SK-N-SH treated with all-trans-retinoic acid at 6 μM for 48 hours (cell line): ENCODE results near the gene PPM1H.

ENCODE experiments used
- ATAC-seq: fragments of 200-7000 bp; cut with Tn5 transposase; 3 replicates; pipeline ENCODE4 v1.9.1; 2020; ENCODE audit warnings: mild to moderate bottlenecking, moderate library complexity
- ARNTL ChIP-seq: fragments of 450-650 bp; formaldehyde crosslinking; IDR thresholded peaks from 2 replicates; pipeline ENCODE4 v1.5.0; 2020; ENCODE audit warnings: low read depth, mild to moderate bottlenecking, moderate library complexity, borderline replicate concordance
- BACH2 ChIP-seq: fragments of 250-450 bp; sonication (Bioruptor Pico); IDR thresholded peaks from 2 replicates; pipeline ENCODE4 v1.9.0; 2021; ENCODE audit warnings: mild to moderate bottlenecking, borderline replicate concordance
- CSDC2 ChIP-seq: fragments of 250-450 bp; sonication (Bioruptor Pico); IDR thresholded peaks from 2 replicates; pipeline ENCODE4 v1.5.0; 2020; ENCODE audit warnings: mild to moderate bottlenecking, moderate library complexity
- ESRRG ChIP-seq: fragments of 250-450 bp; sonication (Bioruptor Pico); IDR thresholded peaks from 2 replicates; pipeline ENCODE4 v1.6.1; 2021; ENCODE audit warnings: mild to moderate bottlenecking
- GLIS3 ChIP-seq: fragments of 250-450 bp; sonication (Bioruptor Pico); IDR thresholded peaks from 2 replicates; pipeline ENCODE4 v1.5.0; 2020; ENCODE audit warnings: mild to moderate bottlenecking, moderate library complexity
- ISL1 ChIP-seq: fragments of 250-450 bp; sonication (Bioruptor Pico); IDR thresholded peaks from 2 replicates; pipeline ENCODE4 v2.1.2; 2022; ENCODE audit warnings: mild to moderate bottlenecking, moderate library complexity
- OSR1 ChIP-seq: fragments of 250-450 bp; sonication (Bioruptor Pico); IDR thresholded peaks from 2 replicates; pipeline ENCODE4 v1.8.0; 2022; ENCODE audit warnings: moderate library complexity, mild to moderate bottlenecking, inconsistent platforms
- PATZ1 ChIP-seq: fragments of 250-450 bp; sonication (Bioruptor Pico); IDR thresholded peaks from 2 replicates; pipeline ENCODE4 v1.8.0; 2020; ENCODE audit warnings: mild to moderate bottlenecking, moderate library complexity, borderline replicate concordance
- POU6F1 ChIP-seq: fragments of 250-450 bp; sonication (Bioruptor Pico); IDR thresholded peaks from 2 replicates; pipeline ENCODE4 v1.8.0; 2021; ENCODE audit warnings: low read depth, mild to moderate bottlenecking, moderate library complexity, borderline replicate concordance
- PPARA ChIP-seq: fragments of 250-450 bp; sonication (Bioruptor Pico); IDR thresholded peaks from 2 replicates; pipeline ENCODE4 v1.5.0; 2020; ENCODE audit warnings: mild to moderate bottlenecking, borderline replicate concordance
- RARB ChIP-seq: fragments of 250-450 bp; sonication (Bioruptor Pico); IDR thresholded peaks from 2 replicates; pipeline ENCODE4 v1.8.0; 2021; ENCODE audit warnings: mild to moderate bottlenecking, moderate library complexity
- SNAI2 ChIP-seq: fragments of 250-450 bp; sonication (Bioruptor Pico); IDR thresholded peaks from 2 replicates; pipeline ENCODE4 v1.5.0; 2020; ENCODE audit warnings: mild to moderate bottlenecking, moderate library complexity
- TCF4 ChIP-seq: fragments of 250-450 bp; sonication (Bioruptor Pico); IDR thresholded peaks from 2 replicates; pipeline ENCODE4 v1.8.0; 2021; ENCODE audit warnings: mild to moderate bottlenecking, moderate library complexity, borderline replicate concordance
- TOX ChIP-seq: fragments of 250-450 bp; sonication (Bioruptor Pico); IDR thresholded peaks from 2 replicates; pipeline ENCODE4 v1.8.0; 2021; ENCODE audit warnings: mild to moderate bottlenecking, moderate library complexity, borderline replicate concordance
- ZC3H10 ChIP-seq: fragments of 250-450 bp; sonication (Bioruptor Pico); IDR thresholded peaks from 2 replicates; pipeline ENCODE4 v1.5.1; 2021; ENCODE audit warnings: mild to moderate bottlenecking, moderate library complexity
- ZFP3 ChIP-seq: fragments of 250-450 bp; sonication (Bioruptor Pico); IDR thresholded peaks from 2 replicates; pipeline ENCODE4 v1.5.0; 2020; ENCODE audit warnings: mild to moderate bottlenecking, moderate library complexity
- ZNF70 ChIP-seq: fragments of 450-650 bp; formaldehyde crosslinking; IDR thresholded peaks from 2 replicates; pipeline ENCODE4 v1.5.0; 2020; ENCODE audit warnings: mild to moderate bottlenecking, moderate library complexity
- ZNF8 ChIP-seq: fragments of 450-650 bp; formaldehyde crosslinking; IDR thresholded peaks from 2 replicates; pipeline ENCODE4 v1.5.0; 2020; ENCODE audit warnings: mild to moderate bottlenecking, moderate library complexity
- TF ChIP-seq, protein P1 (sequence below): fragments of 250-450 bp; sonication (Bioruptor Pico); IDR thresholded peaks from 2 replicates; pipeline ENCODE4 v1.5.1; 2021; ENCODE audit warnings: mild to moderate bottlenecking, moderate library complexity
- TF ChIP-seq, protein P2 (sequence below): fragments of 250-450 bp; sonication (Bioruptor Pico); IDR thresholded peaks from 2 replicates; pipeline ENCODE4 v1.5.1; 2020; ENCODE audit warnings: low read depth, mild to moderate bottlenecking, moderate library complexity
- TF ChIP-seq, protein P3 (sequence below): fragments of 250-450 bp; sonication (Bioruptor Pico); IDR thresholded peaks from 2 replicates; pipeline ENCODE4 v1.5.0; 2020; ENCODE audit warnings: mild to moderate bottlenecking, moderate library complexity

PPM1H gene

DNA sequence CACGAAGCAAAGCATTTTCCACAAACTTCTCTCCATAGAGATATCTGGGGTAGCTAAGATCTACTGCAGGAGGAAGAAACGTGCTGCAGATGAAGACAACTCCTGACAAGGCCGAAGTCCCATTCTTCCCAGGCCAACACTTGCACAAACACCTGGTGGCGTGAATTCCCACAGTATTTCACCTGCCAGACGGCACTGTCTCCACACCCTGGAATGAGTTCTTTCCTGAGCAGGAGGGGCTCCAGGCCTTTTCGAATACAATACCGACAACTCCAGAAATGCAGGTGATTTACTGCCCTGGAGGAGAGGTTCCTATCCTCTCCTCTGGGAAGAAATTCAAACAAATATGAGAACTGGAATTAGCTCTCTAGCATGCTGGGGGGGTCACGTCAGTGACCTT is 288.4 kb downstream of the PPM1H start:
- TF ChIP-seq, protein P1, sequence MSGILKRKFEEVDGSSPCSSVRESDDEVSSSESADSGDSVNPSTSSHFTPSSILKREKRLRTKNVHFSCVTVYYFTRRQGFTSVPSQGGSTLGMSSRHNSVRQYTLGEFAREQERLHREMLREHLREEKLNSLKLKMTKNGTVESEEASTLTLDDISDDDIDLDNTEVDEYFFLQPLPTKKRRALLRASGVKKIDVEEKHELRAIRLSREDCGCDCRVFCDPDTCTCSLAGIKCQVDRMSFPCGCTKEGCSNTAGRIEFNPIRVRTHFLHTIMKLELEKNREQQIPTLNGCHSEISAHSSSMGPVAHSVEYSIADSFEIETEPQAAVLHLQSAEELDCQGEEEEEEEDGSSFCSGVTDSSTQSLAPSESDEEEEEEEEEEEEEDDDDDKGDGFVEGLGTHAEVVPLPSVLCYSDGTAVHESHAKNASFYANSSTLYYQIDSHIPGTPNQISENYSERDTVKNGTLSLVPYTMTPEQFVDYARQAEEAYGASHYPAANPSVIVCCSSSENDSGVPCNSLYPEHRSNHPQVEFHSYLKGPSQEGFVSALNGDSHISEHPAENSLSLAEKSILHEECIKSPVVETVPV (CRISPR knock-in tag), result no peak
- TF ChIP-seq PATZ1 (no peak), ZNF70 (CRISPR knock-in tag) (no peak), ZNF8 (CRISPR knock-in tag) (no peak), ZFP3 (no peak), TOX (CRISPR knock-in tag) (no peak), TCF4 (CRISPR knock-in tag) (no peak), POU6F1 (CRISPR knock-in tag) (no peak), SNAI2 (CRISPR knock-in tag) (no peak), ZC3H10 (no peak), ARNTL (CRISPR knock-in tag) (no peak), ESRRG (no peak), OSR1 (CRISPR knock-in tag) (no peak), CSDC2 (CRISPR knock-in tag) (no peak), RARB (CRISPR knock-in tag) (no peak), ISL1 (CRISPR knock-in tag) (no peak), GLIS3 (CRISPR knock-in tag) (no peak)
- TF ChIP-seq, protein P2, sequence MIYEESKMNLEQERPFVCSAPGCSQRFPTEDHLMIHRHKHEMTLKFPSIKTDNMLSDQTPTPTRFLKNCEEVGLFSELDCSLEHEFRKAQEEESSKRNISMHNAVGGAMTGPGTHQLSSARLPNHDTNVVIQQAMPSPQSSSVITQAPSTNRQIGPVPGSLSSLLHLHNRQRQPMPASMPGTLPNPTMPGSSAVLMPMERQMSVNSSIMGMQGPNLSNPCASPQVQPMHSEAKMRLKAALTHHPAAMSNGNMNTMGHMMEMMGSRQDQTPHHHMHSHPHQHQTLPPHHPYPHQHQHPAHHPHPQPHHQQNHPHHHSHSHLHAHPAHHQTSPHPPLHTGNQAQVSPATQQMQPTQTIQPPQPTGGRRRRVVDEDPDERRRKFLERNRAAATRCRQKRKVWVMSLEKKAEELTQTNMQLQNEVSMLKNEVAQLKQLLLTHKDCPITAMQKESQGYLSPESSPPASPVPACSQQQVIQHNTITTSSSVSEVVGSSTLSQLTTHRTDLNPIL (CRISPR knock-in tag), result no peak
- TF ChIP-seq, protein P3, sequence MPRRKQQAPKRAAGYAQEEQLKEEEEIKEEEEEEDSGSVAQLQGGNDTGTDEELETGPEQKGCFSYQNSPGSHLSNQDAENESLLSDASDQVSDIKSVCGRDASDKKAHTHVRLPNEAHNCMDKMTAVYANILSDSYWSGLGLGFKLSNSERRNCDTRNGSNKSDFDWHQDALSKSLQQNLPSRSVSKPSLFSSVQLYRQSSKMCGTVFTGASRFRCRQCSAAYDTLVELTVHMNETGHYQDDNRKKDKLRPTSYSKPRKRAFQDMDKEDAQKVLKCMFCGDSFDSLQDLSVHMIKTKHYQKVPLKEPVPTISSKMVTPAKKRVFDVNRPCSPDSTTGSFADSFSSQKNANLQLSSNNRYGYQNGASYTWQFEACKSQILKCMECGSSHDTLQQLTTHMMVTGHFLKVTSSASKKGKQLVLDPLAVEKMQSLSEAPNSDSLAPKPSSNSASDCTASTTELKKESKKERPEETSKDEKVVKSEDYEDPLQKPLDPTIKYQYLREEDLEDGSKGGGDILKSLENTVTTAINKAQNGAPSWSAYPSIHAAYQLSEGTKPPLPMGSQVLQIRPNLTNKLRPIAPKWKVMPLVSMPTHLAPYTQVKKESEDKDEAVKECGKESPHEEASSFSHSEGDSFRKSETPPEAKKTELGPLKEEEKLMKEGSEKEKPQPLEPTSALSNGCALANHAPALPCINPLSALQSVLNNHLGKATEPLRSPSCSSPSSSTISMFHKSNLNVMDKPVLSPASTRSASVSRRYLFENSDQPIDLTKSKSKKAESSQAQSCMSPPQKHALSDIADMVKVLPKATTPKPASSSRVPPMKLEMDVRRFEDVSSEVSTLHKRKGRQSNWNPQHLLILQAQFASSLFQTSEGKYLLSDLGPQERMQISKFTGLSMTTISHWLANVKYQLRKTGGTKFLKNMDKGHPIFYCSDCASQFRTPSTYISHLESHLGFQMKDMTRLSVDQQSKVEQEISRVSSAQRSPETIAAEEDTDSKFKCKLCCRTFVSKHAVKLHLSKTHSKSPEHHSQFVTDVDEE, result no peak
- TF ChIP-seq, all 23 proteins: peak for 0
- no peak for ATAC-seq

- TF ChIP-seq ZNF70 (CRISPR knock-in tag) (no peak), TOX (CRISPR knock-in tag) (no peak)
- ATAC-seq, result no peak
These were observed 291.5 kb downstream of the PPM1H start for GRCh38 chr12:62643486-62643885.

DNA sequence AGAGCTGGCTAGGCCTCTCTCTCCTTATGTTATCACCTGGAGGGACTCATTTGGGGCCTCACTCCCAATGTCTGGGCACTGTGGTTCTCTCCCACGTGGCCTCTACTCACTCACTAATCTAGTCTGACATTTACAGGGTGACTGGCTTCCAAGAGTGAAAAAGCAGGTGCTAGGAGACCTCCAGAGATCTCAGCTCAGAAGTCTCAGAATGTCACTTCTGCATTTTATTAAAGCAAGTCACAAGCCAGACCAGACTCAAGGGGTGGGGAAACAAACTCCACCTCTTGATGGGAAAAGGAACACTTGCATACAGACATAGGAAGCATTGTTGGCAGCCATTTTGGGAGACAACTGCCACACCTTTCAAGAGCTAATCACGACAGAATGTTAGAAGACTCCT is 292.5 kb downstream of the PPM1H start:
- TF ChIP-seq, protein P3, result no peak
- no peak for TF ChIP-seq PPARA (CRISPR knock-in tag)
- no peak for TF ChIP-seq TOX (CRISPR knock-in tag)
- TF ChIP-seq SNAI2 (CRISPR knock-in tag), result no peak
- no peak for TF ChIP-seq ZFP3
- no peak for TF ChIP-seq BACH2 (CRISPR knock-in tag)
- TF ChIP-seq ZNF70 (CRISPR knock-in tag), result no peak
- no peak for TF ChIP-seq ZNF8 (CRISPR knock-in tag)
- no peak for TF ChIP-seq OSR1 (CRISPR knock-in tag)
- TF ChIP-seq, all 23 proteins: peak for 0
- no peak for ATAC-seq
